Heart left ventricle (tissue), 16 donors: Measurements from ENCODE around the gene OR5D16. TPM values are rescaled to one million over a fixed set of nuclear protein-coding genes. Genes with fewer than 3 reads are reported as not detected.

Experiments
- ATAC-seq, 4 donors: fragments of 200-7000 bp; cut with Tn5 transposase; one replicate each; pipeline ENCODE4 v1.9.1; 2020 to 2022; ENCODE audit warnings: moderate library complexity in 4 of 4, mild to moderate bottlenecking in 3 of 4, moderate number of reproducible peaks in 1 of 4
- DNase-seq, 5 donors: peaks; one replicate each; pipeline ENCODE4 v3.0.0-alpha.2; 2020
- H3K27ac ChIP-seq, 12 donors: fragments of 200-600 bp; sonication (generic) in 4 of 12; one replicate each; pipeline versions ENCODE4 v1.5.0 to v1.8.0; 2016 to 2022; ENCODE audit warnings: mild to moderate bottlenecking in 2 of 12
- H3K27me3 ChIP-seq, 9 donors: fragments of 200-600 bp; sonication (generic) in 2 of 9; one replicate each; pipeline versions ENCODE4 v1.5.1 to v1.8.0; 2016 to 2022; ENCODE audit warnings: mild to moderate bottlenecking in 3 of 9
- H3K36me3 ChIP-seq, 9 donors: fragments of 200-600 bp; sonication (generic) in 2 of 9; one replicate each; pipeline versions ENCODE4 v1.5.0 to v1.8.0; 2018 to 2022; ENCODE audit warnings: mild to moderate bottlenecking in 2 of 9
- H3K4me1 ChIP-seq, 12 donors: fragments of 200-600 bp; sonication (generic) in 4 of 12; one replicate each; pipeline versions ENCODE4 v1.5.0 to v1.8.0; 2016 to 2022; ENCODE audit warnings: mild to moderate bottlenecking in 3 of 12
- H3K4me3 ChIP-seq, 12 donors: fragments of 200-600 bp; sonication (generic) in 4 of 12; one replicate each; pipeline versions ENCODE4 v1.5.0 to v1.8.0; 2017 to 2022; ENCODE audit warnings: mild to moderate bottlenecking in 9 of 12, moderate library complexity in 4 of 12
- H3K9me3 ChIP-seq, 12 donors: fragments of 200-600 bp; sonication (generic) in 4 of 12; one replicate each; pipeline versions ENCODE4 v1.5.0 to v1.8.0; 2016 to 2022; ENCODE audit warnings: mild to moderate bottlenecking in 1 of 12
- POLR2A ChIP-seq, 2 donors: fragments of 450-650 bp; IDR thresholded peaks; one replicate each; pipeline ENCODE4 v1.6.1; 2017; ENCODE audit warnings: antibody characterized with exemption in 2 of 2, mild to moderate bottlenecking in 2 of 2, moderate library complexity in 2 of 2
- WGBS, 4 donors: extraction: QIAGEN DNeasy Blood & Tissue Kit in 2 of 4; methylation state at CpG; one replicate each; pipeline versions ENCODE4 v1.1.5 to v1.1.7; 2013 to 2018; 5-methylcytosine and 5-hydroxymethylcytosine counted together
- intact Hi-C, 10 donors: fragments of 100-400 bp; cut with DNase I; formaldehyde crosslinking; loops; one replicate each; pipeline versions ENCODE4 v1.11.1 to v1.14.2; 2022
- polyA plus RNA-seq, 2 donors: library from polyadenylated mRNA; stranded (reverse); fragments of 200-250 nt; gene quantifications; one replicate each; pipeline ENCODE4 v1.2.3, GENCODE V29; 2013
- total RNA-seq, 9 donors: library from RNA; depleted of rRNA in 2 of 9; stranded (reverse); fragments of >200 nt in 2 of 9; fragmentation: NEBNext Ultra II Directional in 3 of 9; extraction: Animal tissue kit (Norgen Biotek cat#: 25700) in 3 of 9; gene quantifications; one replicate each; pipeline versions ENCODE4 v1.1.0 to v1.2.4, GENCODE V29; 2016 to 2023
- TF ChIP-seq, protein P1 (sequence below), 12 donors: fragments of 200-600 bp; sonication (generic) in 4 of 12; IDR thresholded peaks; one replicate each; pipeline versions ENCODE4 v1.5.0 to v1.8.0; 2018 to 2022; ENCODE audit warnings: antibody characterized with exemption in 12 of 12, mild to moderate bottlenecking in 5 of 12
- donor health status: ischemic (EF 13 %, LVEDD 7.1; RV severe dilation, severe dysfunction).
- donor health status: healthy with polysubstance abuse.
- donor health status: DM: no; HTN: yes; CAD: no.
- donor health status: DM: no; HTN: no; CAD: no.
- donor health status: ischemic (EF 25% LVEDD 6.9; RV normal size, moderate dysfunction).
- donor health status: ischemic (EF 25% LVEDD 5.7; RV mildly dilated, moderate dysfunction).
- donor health status: healthy.
- donor health status: DM: yes; HTN: yes; CAD: no.
- donor health status: ischemic (EF 35%, LVEDD 5.7; RV mildly dilated, moderate dysfunction).
- donor health status: nonischemic (EF 11% LVEDD 7.7; RV severe dilation, severe dysfunction).
- donor health status: DM: yes; HTN: yes; CAD: no.
- donor health status: PGD.
- donor health status: ischemic (EF 29% LVEDD 5.4; RV normal size, mild dysfunction).
- donor health status: nonischemic (EF 23%, LVEDD 6.1; RV moderate dilation, normal function).

OR5D16 gene
- total and polyA plus RNA-seq, 11 donors: not detected

- H3K36me3 ChIP-seq: no peaks in the 10 kb centered on the region
- intact Hi-C loops: no loop called here
- ATAC-seq: no peak
- H3K9me3 ChIP-seq: peaks cover 0 to 23% (median 0%) of the 10 kb centered on the region in 12 donors
- H3K27me3 ChIP-seq: no peaks in the 10 kb centered on the region
- no peaks in the 10 kb centered on the region for H3K4me1 ChIP-seq
- H3K27ac ChIP-seq: no peak overlapping the region
- TF ChIP-seq, protein P1, sequence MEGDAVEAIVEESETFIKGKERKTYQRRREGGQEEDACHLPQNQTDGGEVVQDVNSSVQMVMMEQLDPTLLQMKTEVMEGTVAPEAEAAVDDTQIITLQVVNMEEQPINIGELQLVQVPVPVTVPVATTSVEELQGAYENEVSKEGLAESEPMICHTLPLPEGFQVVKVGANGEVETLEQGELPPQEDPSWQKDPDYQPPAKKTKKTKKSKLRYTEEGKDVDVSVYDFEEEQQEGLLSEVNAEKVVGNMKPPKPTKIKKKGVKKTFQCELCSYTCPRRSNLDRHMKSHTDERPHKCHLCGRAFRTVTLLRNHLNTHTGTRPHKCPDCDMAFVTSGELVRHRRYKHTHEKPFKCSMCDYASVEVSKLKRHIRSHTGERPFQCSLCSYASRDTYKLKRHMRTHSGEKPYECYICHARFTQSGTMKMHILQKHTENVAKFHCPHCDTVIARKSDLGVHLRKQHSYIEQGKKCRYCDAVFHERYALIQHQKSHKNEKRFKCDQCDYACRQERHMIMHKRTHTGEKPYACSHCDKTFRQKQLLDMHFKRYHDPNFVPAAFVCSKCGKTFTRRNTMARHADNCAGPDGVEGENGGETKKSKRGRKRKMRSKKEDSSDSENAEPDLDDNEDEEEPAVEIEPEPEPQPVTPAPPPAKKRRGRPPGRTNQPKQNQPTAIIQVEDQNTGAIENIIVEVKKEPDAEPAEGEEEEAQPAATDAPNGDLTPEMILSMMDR (IDR thresholded peaks at IDR 0.05): no peak
- TF ChIP-seq POLR2A (IDR thresholded peaks at IDR 0.05): no peak
- H3K4me3 ChIP-seq: no peak overlapping the region
- no peak for DNase-seq
- WGBS, 4 donors: 71 to 91% (median 80%) methylated on average over 1 of the region's 1 CpG
These were observed 32.3 kb upstream of the OR5D16 start for GRCh38 chr11:55806248-55806647.

DNA sequence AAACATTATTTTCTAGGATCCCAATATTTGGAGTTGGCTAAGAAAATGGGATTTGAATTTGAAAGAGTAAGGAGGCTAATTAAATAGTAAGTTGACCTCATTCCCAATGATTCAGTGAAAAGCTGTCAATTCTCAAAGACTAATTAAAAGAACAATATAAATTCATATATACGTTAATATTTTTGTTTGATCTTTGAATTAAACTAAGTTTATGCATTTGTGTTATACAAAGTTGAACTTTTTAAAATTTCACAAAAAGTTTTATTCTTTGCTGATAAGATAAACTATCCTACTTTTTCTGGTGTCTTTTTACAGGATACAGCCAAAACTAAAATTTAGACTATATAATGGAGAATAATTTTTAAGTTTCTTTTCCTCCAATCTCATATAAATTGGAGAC lies 27.5 kb upstream of the OR5D16 start, which contains the start of gene OR5L1:
Gene OR5L1 (plus strand): TSS at position 301 of the 400 bp plus-strand sequence. CDS start 100 bp downstream, outside the sequence.
- intact Hi-C loops: no loop called here
- no peaks in the 10 kb centered on the region for H3K27me3 ChIP-seq
- 41 to 89% (median 86%) methylated on average over 1 of the region's 1 CpG for WGBS, 4 donors
- no peak within 1 kb of the TSS for H3K27ac ChIP-seq
- no peak within 1 kb of the TSS for H3K4me3 ChIP-seq
- ATAC-seq (no peak), DNase-seq (no peak)
- peaks cover 0 to 9% (median 0%) of the 10 kb centered on the region in 12 donors for H3K9me3 ChIP-seq
- no peaks in the 10 kb centered on the region for H3K4me1 ChIP-seq
- TF ChIP-seq, protein P1 (IDR thresholded peaks at IDR 0.05): no peak
- TF ChIP-seq POLR2A (IDR thresholded peaks at IDR 0.05): no peak
- no peaks in the 10 kb centered on the region for H3K36me3 ChIP-seq

- Histone ChIP-seq H3K36me3 (no peaks in the 10 kb centered on the region), H3K4me1 (no peaks in the 10 kb centered on the region), H3K4me3 (no peak within 1 kb of the TSS), H3K27me3 (no peaks in the 10 kb centered on the region), H3K27ac (no peak within 1 kb of the TSS), H3K9me3 (no peaks in the 10 kb centered on the region)
- TF ChIP-seq POLR2A (IDR thresholded peaks at IDR 0.05): no peak
- TF ChIP-seq, protein P1 (IDR thresholded peaks at IDR 0.05): no peak
- intact Hi-C loops: no loop called here
- WGBS, 4 donors: 75 to 79% (median 77%) methylated on average over 5 of the region's 5 CpGs
- ATAC-seq (no peak), DNase-seq (no peak)
These were observed 19.2 kb upstream of the OR5D16 start, which contains the start of gene OR5D18 for GRCh38 chr11:55819330-55819729. Gene OR5D18, plus strand, starts transcription at chr11:55819630. Its CDS starts 0 bp downstream, at chr11:55819630.

GRCh38 chr11:55826919-55827318 lies 11.6 kb upstream of the OR5D16 start, which contains the start of gene OR5L2:
Gene OR5L2, plus strand, starts transcription at chr11:55827219. Its CDS starts 0 bp downstream, at chr11:55827219.
- no peaks in the 10 kb centered on the region for H3K9me3 ChIP-seq
- TF ChIP-seq, protein P1 (IDR thresholded peaks at IDR 0.05): no peak
- no peak for TF ChIP-seq POLR2A (IDR thresholded peaks at IDR 0.05)
- no peaks in the 10 kb centered on the region for H3K4me1 ChIP-seq
- no peaks in the 10 kb centered on the region for H3K27me3 ChIP-seq
- no peaks in the 10 kb centered on the region for H3K36me3 ChIP-seq
- no peak within 1 kb of the TSS for H3K4me3 ChIP-seq
- no peak for DNase-seq
- no peak for ATAC-seq
- no peak within 1 kb of the TSS for H3K27ac ChIP-seq
- intact Hi-C loops: no loop called here
